ENCODE data around the gene SPINK2. TPM values are rescaled to one million over a fixed set of nuclear protein-coding genes. Genes with fewer than 3 reads are reported as not detected.

SPINK2 gene
- total and polyA plus RNA-seq, 2 of the 8 experiments (the other 6 are each of a cell fraction or from before 2014, with no cell fraction given), result 0.89 to 1.4 TPM

- TF ChIP-seq TBP (IDR thresholded peaks at IDR 0.05; ENCODE audit: low read depth, low read length) (no peak), JUN (IDR thresholded peaks at IDR 0.05; ENCODE audit: low read depth, low read length) (no peak), JUND (IDR thresholded peaks at IDR 0.05; ENCODE audit: low read length) (no peak), KDM1A (IDR thresholded peaks at IDR 0.05; ENCODE audit: borderline replicate concordance, low read length) (no peak), RBBP5 (IDR thresholded peaks at IDR 0.05; ENCODE audit: borderline replicate concordance, low read depth, low read length) (no peak), MAFK (IDR thresholded peaks at IDR 0.05; ENCODE audit: low read depth, low read length) (no peak), SP2 (IDR thresholded peaks at IDR 0.05; ENCODE audit: low read length) (no peak)
Measured at GRCh38 chr4:56790691-56791091, 30.8 kb downstream of the SPINK2 start (continued).

Data from H1 (cell line).